ENCODE measurements around the gene DNAL4. TPM values are rescaled to one million over a fixed set of nuclear protein-coding genes. Genes with fewer than 3 reads are reported as not detected.

The DNAL4 gene
- total and polyA plus RNA-seq, 11 donors = 7.9 to 16.4 (median 10.4) TPM

DNA sequence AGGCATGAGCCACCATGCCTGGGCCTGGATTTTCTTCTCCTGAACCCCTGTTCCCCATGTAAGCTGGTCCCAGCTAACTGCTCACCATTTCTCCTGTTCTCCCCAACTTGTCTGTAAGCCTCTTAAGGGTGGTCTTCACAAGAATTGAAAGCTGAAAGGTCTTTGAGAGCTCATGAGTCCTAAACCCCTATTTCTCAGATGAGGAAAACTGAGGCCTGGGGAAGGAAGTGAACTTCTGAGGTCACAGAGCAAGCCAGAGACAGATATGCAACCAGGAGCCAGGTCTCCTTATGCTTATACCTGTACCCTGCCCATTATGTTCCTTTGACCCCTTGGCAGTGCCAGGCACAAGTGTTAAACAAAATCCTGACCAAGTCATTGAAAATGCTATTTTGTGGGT, 33.6 kb upstream of the DNAL4 start:
- H3K36me3 ChIP-seq = no peaks in the 10 kb centered on the region
- ATAC-seq = no peak
- no peak for DNase-seq
- H3K9me3 ChIP-seq = no peaks in the 10 kb centered on the region
- intact Hi-C loops (cut with DNase I) = no loop called here
- no peaks in the 10 kb centered on the region for H3K4me1 ChIP-seq
- H3K27me3 ChIP-seq = no peaks in the 10 kb centered on the region
- no peak overlapping the region for H3K27ac ChIP-seq
- no peak for TF ChIP-seq POLR2A (IDR thresholded peaks at IDR 0.05)
- TF ChIP-seq, protein P1, sequence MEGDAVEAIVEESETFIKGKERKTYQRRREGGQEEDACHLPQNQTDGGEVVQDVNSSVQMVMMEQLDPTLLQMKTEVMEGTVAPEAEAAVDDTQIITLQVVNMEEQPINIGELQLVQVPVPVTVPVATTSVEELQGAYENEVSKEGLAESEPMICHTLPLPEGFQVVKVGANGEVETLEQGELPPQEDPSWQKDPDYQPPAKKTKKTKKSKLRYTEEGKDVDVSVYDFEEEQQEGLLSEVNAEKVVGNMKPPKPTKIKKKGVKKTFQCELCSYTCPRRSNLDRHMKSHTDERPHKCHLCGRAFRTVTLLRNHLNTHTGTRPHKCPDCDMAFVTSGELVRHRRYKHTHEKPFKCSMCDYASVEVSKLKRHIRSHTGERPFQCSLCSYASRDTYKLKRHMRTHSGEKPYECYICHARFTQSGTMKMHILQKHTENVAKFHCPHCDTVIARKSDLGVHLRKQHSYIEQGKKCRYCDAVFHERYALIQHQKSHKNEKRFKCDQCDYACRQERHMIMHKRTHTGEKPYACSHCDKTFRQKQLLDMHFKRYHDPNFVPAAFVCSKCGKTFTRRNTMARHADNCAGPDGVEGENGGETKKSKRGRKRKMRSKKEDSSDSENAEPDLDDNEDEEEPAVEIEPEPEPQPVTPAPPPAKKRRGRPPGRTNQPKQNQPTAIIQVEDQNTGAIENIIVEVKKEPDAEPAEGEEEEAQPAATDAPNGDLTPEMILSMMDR (IDR thresholded peaks at IDR 0.05) = no peak
- H3K4me3 ChIP-seq = no peak overlapping the region

DNA sequence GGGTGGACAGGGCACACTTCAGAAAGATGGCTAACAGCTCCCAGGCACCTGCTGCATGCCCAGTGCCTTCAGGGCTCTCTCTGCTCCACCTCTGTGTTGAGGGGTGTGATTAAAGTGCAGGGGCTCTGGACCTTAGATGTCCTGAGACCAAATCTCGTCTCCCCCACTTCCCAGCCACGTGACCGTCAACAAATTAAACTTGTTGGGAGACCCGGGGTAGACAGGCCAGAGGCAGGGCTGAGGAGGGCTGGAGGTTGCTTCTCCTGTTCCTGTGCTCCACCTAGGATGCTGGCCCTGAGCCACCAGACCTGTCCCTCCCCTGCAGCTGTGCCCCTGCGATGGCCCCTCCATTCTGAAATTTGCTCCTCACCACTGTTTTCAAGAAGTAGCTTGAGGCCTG, 32.9 kb upstream of the DNAL4 start:
- DNase-seq = no peak
- intact Hi-C loops (cut with DNase I) = no loop called here
- no peak for TF ChIP-seq POLR2A (IDR thresholded peaks at IDR 0.05)
- TF ChIP-seq, protein P1 (IDR thresholded peaks at IDR 0.05) = no peak
- no peak for ATAC-seq
- H3K36me3 ChIP-seq = no peaks in the 10 kb centered on the region
- no peaks in the 10 kb centered on the region for H3K4me1 ChIP-seq
- no peaks in the 10 kb centered on the region for H3K9me3 ChIP-seq
- no peaks in the 10 kb centered on the region for H3K27me3 ChIP-seq
- no peak overlapping the region for H3K4me3 ChIP-seq
- WGBS, 4 donors = 68 to 82% (median 80%) methylated on average over 5 of the region's 5 CpGs
- H3K27ac ChIP-seq = no peak overlapping the region

DNA sequence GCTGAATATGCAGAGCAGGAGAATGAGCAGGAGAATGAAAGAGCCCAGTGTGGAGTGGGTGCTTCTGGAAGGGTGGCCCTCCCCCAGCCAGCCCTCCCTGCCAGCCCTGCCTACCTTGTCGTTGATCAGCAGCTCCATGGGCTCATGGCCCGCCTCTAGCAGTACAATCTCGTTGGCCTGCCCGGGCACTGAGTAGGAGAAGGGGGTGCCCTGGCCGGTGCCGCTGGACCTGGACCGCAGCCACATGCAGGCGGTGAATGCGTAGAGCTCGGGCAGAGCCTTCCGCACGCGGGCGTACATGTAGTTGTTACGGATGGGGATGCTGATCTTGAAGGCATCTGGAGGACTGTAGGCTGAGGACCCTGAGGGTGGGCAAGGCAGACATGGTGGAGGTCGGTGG, 32.4 kb upstream of the DNAL4 start:
- Histone ChIP-seq H3K27me3 (no peaks in the 10 kb centered on the region), H3K36me3 (no peaks in the 10 kb centered on the region), H3K4me1 (no peaks in the 10 kb centered on the region), H3K9me3 (no peaks in the 10 kb centered on the region), H3K27ac (no peak overlapping the region), H3K4me3 (no peak overlapping the region)
- TF ChIP-seq, protein P1 (IDR thresholded peaks at IDR 0.05) = no peak
- TF ChIP-seq POLR2A (IDR thresholded peaks at IDR 0.05) = no peak
- intact Hi-C loops (cut with DNase I) = no loop called here
- DNase-seq = no peak
- WGBS, 4 donors = 88 to 91% (median 89%) methylated on average over 16 of the region's 16 CpGs
- no peak for ATAC-seq

DNA sequence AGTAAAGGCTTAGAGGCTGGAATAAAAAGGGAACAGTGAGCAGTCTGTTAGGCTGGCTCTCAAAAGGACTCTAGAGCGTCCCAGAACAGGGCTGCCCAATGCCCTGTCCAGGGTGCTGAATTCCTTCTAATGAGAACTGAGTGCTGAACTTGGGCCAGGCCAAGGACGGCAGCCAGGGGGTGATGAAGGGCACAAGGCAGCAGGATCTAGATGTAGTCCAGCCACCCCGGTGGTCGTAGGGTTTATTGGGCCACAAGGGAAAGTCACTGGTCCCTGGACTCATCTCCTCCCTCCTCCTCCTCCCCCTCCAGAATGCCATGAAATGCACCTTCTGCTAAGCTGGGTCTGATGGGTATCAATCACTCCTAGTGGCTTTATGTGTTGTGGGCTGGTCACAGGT, 30.6 kb upstream of the DNAL4 start:
- Histone ChIP-seq H3K4me3 (no peak overlapping the region), H3K36me3 (no peaks in the 10 kb centered on the region), H3K27ac (no peak overlapping the region), H3K27me3 (no peaks in the 10 kb centered on the region), H3K4me1 (no peaks in the 10 kb centered on the region), H3K9me3 (no peaks in the 10 kb centered on the region)
- ATAC-seq (peak in 3 of 4 donors; percentile 79 to 89 (median 82)), DNase-seq (peak in 4 of 5 donors; percentile 51 to 72 (median 60))
- no peak for TF ChIP-seq POLR2A (IDR thresholded peaks at IDR 0.05)
- TF ChIP-seq, protein P1 (IDR thresholded peaks at IDR 0.05) = peak in 10 of 12 donors; percentile 9 to 56 (median 34)
- 0 to 8% (median 3%) methylated on average over 4 of the region's 4 CpGs for WGBS, 4 donors
- intact Hi-C loops (cut with DNase I) = no loop called here
